Lower leg skin (tissue), 4 donors: ENCODE results near the gene ZNF646. TPM values are rescaled to one million over a fixed set of nuclear protein-coding genes. Genes with fewer than 3 reads are reported as not detected.

Experiments used
- DNase-seq, 2 donors: peaks; one replicate each; pipeline ENCODE4 v3.0.0-alpha.2; 2019; ENCODE audit warnings: low spot score in 2 of 2
- H3K4me3 ChIP-seq: fragments of 200-600 bp; sonication (generic); 2 replicates; pipeline ENCODE4 v1.5.1; 2017; ENCODE audit warnings: mild to moderate bottlenecking, low read depth; ENCODE audit not compliant: poor library complexity, severe bottlenecking
- POLR2A ChIP-seq, 2 donors: fragments of 450-650 bp; IDR thresholded peaks; one replicate each; pipeline ENCODE4 v1.6.1; 2016 to 2017; ENCODE audit warnings: antibody characterized with exemption in 2 of 2, mild to moderate bottlenecking in 1 of 2, moderate library complexity in 1 of 2
- WGBS, 2 donors: methylation state at CpG; one replicate each; pipeline ENCODE4 v1.1.5; 2018; 5-methylcytosine and 5-hydroxymethylcytosine counted together
- intact Hi-C: fragments of 100-400 bp; cut with DNase I; formaldehyde crosslinking; loops from one replicate; pipeline ENCODE4 v1.15.0; 2023; ENCODE audit warnings: low total_unique reads
- total RNA-seq, 4 donors: library from RNA; depleted of rRNA; stranded (reverse); fragments of >200 nt; gene quantifications; one replicate each; pipeline ENCODE4 v1.1.0, GENCODE V29; 2016
- TF ChIP-seq, protein P1 (sequence below), 3 donors: fragments of 450-650 bp; IDR thresholded peaks; one replicate each; pipeline ENCODE4 v1.5.1; 2016; ENCODE audit warnings: antibody characterized with exemption in 3 of 3, mild to moderate bottlenecking in 3 of 3, moderate library complexity in 2 of 3

Gene ZNF646
- total RNA-seq, 4 donors from 2014 or later = 25.4 to 30.3 (median 27.1) TPM

- TF ChIP-seq POLR2A (IDR thresholded peaks at IDR 0.05) = no peak
- intact Hi-C loops = no loop called here
- WGBS, 2 donors = 89 to 94% methylated on average over 15 of the region's 15 CpGs
- DNase-seq = no peak
- H3K4me3 ChIP-seq = no peak overlapping the region
These were observed 4.5 kb downstream of the ZNF646 start for GRCh38 chr16:31078597-31079341.

- WGBS, 2 donors = 84 to 86% methylated on average over 13 of the region's 13 CpGs
- no peak overlapping the region for H3K4me3 ChIP-seq
- intact Hi-C loops = no loop called here
- DNase-seq = no peak
- TF ChIP-seq POLR2A (IDR thresholded peaks at IDR 0.05) = no peak
- TF ChIP-seq, protein P1, sequence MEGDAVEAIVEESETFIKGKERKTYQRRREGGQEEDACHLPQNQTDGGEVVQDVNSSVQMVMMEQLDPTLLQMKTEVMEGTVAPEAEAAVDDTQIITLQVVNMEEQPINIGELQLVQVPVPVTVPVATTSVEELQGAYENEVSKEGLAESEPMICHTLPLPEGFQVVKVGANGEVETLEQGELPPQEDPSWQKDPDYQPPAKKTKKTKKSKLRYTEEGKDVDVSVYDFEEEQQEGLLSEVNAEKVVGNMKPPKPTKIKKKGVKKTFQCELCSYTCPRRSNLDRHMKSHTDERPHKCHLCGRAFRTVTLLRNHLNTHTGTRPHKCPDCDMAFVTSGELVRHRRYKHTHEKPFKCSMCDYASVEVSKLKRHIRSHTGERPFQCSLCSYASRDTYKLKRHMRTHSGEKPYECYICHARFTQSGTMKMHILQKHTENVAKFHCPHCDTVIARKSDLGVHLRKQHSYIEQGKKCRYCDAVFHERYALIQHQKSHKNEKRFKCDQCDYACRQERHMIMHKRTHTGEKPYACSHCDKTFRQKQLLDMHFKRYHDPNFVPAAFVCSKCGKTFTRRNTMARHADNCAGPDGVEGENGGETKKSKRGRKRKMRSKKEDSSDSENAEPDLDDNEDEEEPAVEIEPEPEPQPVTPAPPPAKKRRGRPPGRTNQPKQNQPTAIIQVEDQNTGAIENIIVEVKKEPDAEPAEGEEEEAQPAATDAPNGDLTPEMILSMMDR (IDR thresholded peaks at IDR 0.05) = no peak
These were observed 5.2 kb downstream of the ZNF646 start for GRCh38 chr16:31079342-31079944.

DNA sequence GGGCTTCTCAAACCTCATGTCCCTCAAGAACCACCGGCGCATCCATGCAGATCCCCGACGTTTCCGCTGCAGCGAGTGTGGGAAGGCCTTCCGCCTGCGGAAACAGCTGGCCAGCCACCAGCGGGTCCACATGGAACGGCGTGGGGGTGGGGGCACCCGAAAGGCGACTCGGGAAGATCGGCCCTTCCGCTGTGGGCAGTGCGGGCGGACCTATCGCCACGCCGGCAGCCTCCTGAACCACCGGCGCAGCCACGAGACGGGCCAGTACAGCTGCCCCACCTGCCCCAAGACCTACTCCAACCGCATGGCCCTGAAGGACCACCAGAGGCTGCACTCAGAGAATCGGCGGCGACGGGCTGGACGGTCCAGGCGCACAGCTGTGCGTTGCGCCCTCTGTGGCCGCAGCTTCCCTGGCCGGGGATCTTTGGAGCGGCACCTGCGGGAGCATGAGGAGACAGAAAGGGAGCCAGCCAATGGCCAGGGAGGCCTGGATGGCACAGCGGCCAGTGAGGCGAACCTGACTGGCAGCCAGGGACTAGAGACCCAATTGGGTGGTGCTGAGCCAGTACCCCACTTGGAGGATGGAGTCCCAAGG, 5.9 kb downstream of the ZNF646 start:
- WGBS, 2 donors = 93 to 96% methylated on average over 39 to 40 of the region's 40 CpGs
- TF ChIP-seq, protein P1 (IDR thresholded peaks at IDR 0.05) = no peak
- no peak for TF ChIP-seq POLR2A (IDR thresholded peaks at IDR 0.05)
- no peak overlapping the region for H3K4me3 ChIP-seq
- DNase-seq = no peak
- intact Hi-C loops = no loop called here

DNA sequence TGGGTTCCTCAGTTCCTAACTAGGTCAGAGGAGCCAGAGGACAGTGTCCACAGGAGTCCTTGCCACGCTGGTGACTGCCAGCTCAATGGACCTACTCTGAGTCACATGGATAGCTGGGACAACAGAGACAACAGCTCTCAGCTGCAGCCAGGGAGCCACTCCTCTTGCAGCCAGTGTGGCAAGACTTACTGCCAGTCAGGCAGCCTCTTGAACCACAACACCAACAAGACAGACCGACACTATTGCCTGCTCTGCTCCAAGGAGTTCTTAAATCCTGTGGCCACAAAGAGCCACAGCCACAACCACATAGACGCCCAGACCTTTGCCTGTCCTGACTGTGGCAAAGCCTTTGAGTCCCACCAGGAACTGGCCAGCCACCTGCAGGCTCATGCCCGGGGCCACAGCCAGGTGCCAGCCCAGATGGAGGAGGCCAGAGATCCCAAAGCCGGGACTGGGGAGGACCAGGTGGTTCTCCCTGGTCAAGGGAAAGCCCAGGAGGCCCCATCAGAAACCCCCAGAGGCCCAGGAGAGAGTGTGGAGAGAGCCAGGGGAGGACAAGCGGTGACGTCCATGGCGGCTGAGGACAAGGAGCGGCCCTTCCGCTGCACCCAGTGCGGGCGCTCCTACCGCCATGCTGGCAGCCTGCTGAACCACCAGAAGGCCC, 6.7 kb downstream of the ZNF646 start:
- TF ChIP-seq, protein P1 (IDR thresholded peaks at IDR 0.05) = no peak
- no peak for TF ChIP-seq POLR2A (IDR thresholded peaks at IDR 0.05)
- intact Hi-C loops = no loop called here
- H3K4me3 ChIP-seq = no peak overlapping the region
- WGBS, 2 donors = 84 to 93% methylated on average over 11 to 13 of the region's 13 CpGs
- no peak for DNase-seq

DNA sequence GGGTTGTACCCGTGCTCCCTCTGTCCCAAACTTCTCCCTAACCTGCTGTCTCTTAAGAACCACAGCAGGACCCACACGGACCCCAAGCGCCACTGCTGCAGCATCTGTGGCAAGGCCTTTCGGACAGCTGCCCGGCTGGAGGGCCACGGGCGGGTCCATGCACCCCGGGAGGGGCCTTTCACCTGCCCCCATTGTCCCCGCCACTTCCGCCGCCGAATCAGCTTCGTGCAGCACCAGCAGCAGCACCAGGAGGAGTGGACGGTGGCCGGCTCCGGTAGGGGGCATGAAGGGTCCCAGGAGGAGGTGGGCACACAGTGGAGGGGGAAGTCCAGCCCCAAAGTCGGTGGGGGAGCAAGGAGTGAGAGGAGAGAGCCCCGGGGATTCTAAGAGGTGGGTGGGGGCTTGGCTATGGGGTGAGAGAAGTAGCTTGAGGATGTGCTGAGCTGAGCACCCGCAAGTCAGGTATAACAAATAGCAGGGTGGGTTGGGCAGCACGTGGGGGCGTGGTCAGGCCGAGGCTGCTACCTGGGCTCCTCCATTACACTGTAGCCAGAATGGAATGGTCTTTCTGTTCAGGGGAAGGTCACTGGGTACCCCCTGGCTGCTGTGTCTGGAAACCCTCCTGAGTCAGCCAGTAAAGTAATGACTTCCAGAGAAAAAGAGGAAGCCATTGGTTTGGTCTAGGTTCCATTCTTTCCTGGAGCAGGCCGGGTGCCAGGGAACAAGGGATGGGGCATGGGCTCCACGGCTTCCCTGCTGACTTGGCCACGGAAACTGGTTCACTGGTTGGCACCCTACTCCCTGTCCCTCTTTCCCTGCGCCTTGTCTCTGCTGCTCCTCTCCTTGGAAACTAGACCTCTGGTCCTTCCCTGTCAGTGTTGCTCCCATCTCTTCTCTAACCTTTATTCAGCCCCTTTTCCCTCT, 7.5 kb downstream of the ZNF646 start:
- TF ChIP-seq, protein P1 (IDR thresholded peaks at IDR 0.05) = no peak
- no peak for TF ChIP-seq POLR2A (IDR thresholded peaks at IDR 0.05)
- H3K4me3 ChIP-seq = no peak overlapping the region
- intact Hi-C loops = no loop called here
- WGBS, 2 donors = 82 to 83% methylated on average over 26 of the region's 26 CpGs
- DNase-seq = peak in 1 of 2 donors; percentile 85
